Endothelial cell of umbilical vein (primary cell): ENCODE measurements around the gene SPSB3. TPM values are rescaled to one million over a fixed set of nuclear protein-coding genes. Genes with fewer than 3 reads are reported as not detected.

Experiments
- BruUV-seq: library from RNA; stranded (reverse); fragments of 400-500 nt; replicated peaks from 2 replicates; lab custom pipeline; 2021; lab: Mats Ljungman, UMichigan
- CTCF ChIA-PET: fragments of 300-600, 350-600 bp; sonication (Branson Sonifier 250); formaldehyde crosslinking; loops from one replicate; lab custom pipeline; 2021; ENCODE audit warnings: antibody characterized with exemption, inconsistent platforms; lab: Charles Lee
- POLR2A ChIA-PET: fragments of 300-600, 350-600 bp; sonication (Branson Sonifier 250); formaldehyde crosslinking; loops from one replicate; lab custom pipeline; 2021; ENCODE audit warnings: antibody characterized with exemption, inconsistent platforms; lab: Charles Lee
- DNase-seq: peaks from one replicate; pipeline ENCODE4 v3.0.0-alpha.2; 2011; ENCODE audit warnings: low read depth, low spot score
- FAIRE-seq: peaks from 2 replicates; lab custom pipeline; 2011; peaks lifted over from hg19 to GRCh38; lab: Jason Lieb, UNC
- H2AFZ ChIP-seq: 2 replicates; pipeline ENCODE4 v1.6.0; 2012; ENCODE audit warnings: low read depth, low read length, control low read depth, inconsistent platforms
- H3K27ac ChIP-seq: 2 replicates; pipeline ENCODE4 v1.5.1; 2011; ENCODE audit warnings: low read depth, mild to moderate bottlenecking, control low read depth, low read length, moderate library complexity; ENCODE audit not compliant: insufficient read depth
- H3K27me3 ChIP-seq, 2 experiments: 2 replicates each; pipeline versions ENCODE4 v1.6.0 to v1.6.1; 2011; ENCODE audit warnings: low read length in 2 of 2, mixed read lengths in 1 of 2; ENCODE audit not compliant: control insufficient read depth in 2 of 2, insufficient read depth in 2 of 2
- H3K36me3 ChIP-seq, 2 experiments: 2 replicates in 1 of 2; 3 replicates in 1 of 2; pipeline ENCODE4 v1.5.1; 2011; ENCODE audit warnings: low read length in 2 of 2, mild to moderate bottlenecking in 1 of 2, moderate library complexity in 1 of 2; ENCODE audit not compliant: control insufficient read depth in 2 of 2, insufficient read depth in 2 of 2; ENCODE audit errors: extremely low read depth in 1 of 2
- H3K4me1 ChIP-seq: 3 replicates; pipeline ENCODE4 v1.5.1; 2011; ENCODE audit warnings: mild to moderate bottlenecking, low read length; ENCODE audit not compliant: control insufficient read depth, insufficient read depth; ENCODE audit errors: extremely low read depth
- H3K4me2 ChIP-seq: 2 replicates; pipeline ENCODE4 v1.6.1; 2011; ENCODE audit warnings: low read length, control low read depth, mixed read lengths; ENCODE audit not compliant: insufficient read depth
- H3K4me3 ChIP-seq, 3 experiments: fragments of 200-600 bp in 1 of 3; sonication (generic), shearing (Covaris generic) in 1 of 3; replicated peaks in 1 of 3; 2 replicates each; pipeline ENCODE4 v1.5.1; 2011 to 2016; ENCODE audit warnings: control low read depth in 3 of 3, low read length in 3 of 3, mild to moderate bottlenecking in 2 of 3, inconsistent platforms in 1 of 3, low read depth in 1 of 3, moderate library complexity in 1 of 3; ENCODE audit not compliant: insufficient read depth in 1 of 3
- H3K79me2 ChIP-seq: 2 replicates; pipeline ENCODE4 v1.6.0; 2012; ENCODE audit warnings: low read length, inconsistent platforms; ENCODE audit not compliant: control insufficient read depth, insufficient read depth
- H3K9ac ChIP-seq: replicated peaks from 2 replicates; pipeline ENCODE3; 2011; ENCODE audit warnings: low read length, control low read depth; ENCODE audit not compliant: insufficient read depth; ENCODE audit errors: extremely low read depth
- H3K9me1 ChIP-seq: replicated peaks from 3 replicates; pipeline ENCODE4 v1.6.0; 2011; ENCODE audit warnings: mild to moderate bottlenecking, low read length; ENCODE audit not compliant: control insufficient read depth, insufficient read depth; ENCODE audit errors: extremely low read depth
- H3K9me3 ChIP-seq: replicated peaks from 2 replicates; pipeline ENCODE4 v1.5.1; 2012; ENCODE audit warnings: low read length, inconsistent platforms; ENCODE audit not compliant: control insufficient read depth, insufficient read depth
- H4K20me1 ChIP-seq: replicated peaks from 2 replicates; pipeline ENCODE3; 2011; ENCODE audit warnings: mild to moderate bottlenecking, low read length; ENCODE audit not compliant: control insufficient read depth, insufficient read depth; ENCODE audit errors: extremely low read depth
- CTCF ChIP-seq, 2 donors: IDR thresholded peaks; 1 replicate in 1 of 2; 2 replicates in 1 of 2; pipeline ENCODE4 v1.5.1; 2011; ENCODE audit warnings: low read length in 2 of 2, mild to moderate bottlenecking in 2 of 2, moderate library complexity in 2 of 2, control low read depth in 1 of 2, inconsistent platforms in 1 of 2, low read depth in 1 of 2; ENCODE audit not compliant: insufficient read depth in 1 of 2; ENCODE audit errors: extremely low read depth in 1 of 2
- EZH2 ChIP-seq: IDR thresholded peaks from 2 replicates; pipeline ENCODE4 v1.6.1; 2012; ENCODE audit warnings: borderline replicate concordance, low read depth, mild to moderate bottlenecking, moderate library complexity, low read length, inconsistent platforms; ENCODE audit not compliant: severe bottlenecking
- FOS ChIP-seq: IDR thresholded peaks from 2 replicates; pipeline ENCODE4 v1.6.1; 2011; ENCODE audit warnings: mild to moderate bottlenecking, low read length, moderate library complexity, borderline replicate concordance; ENCODE audit not compliant: insufficient read depth
- GATA2 ChIP-seq: IDR thresholded peaks from 2 replicates; pipeline ENCODE4 v1.7.0; 2011; ENCODE audit warnings: low read depth, mild to moderate bottlenecking, moderate library complexity, mixed read lengths, low read length; ENCODE audit not compliant: insufficient read length, insufficient read depth
- JUN ChIP-seq: IDR thresholded peaks from 2 replicates; pipeline ENCODE4 v1.6.1; 2011; ENCODE audit warnings: borderline replicate concordance, low read depth; ENCODE audit not compliant: insufficient read length, insufficient read depth
- MAX ChIP-seq: IDR thresholded peaks from 2 replicates; pipeline ENCODE4 v1.6.1; 2011; ENCODE audit not compliant: insufficient read depth, insufficient read length
- MYC ChIP-seq: IDR thresholded peaks from one replicate; pipeline ENCODE4 v1.6.1; 2011; ENCODE audit warnings: mild to moderate bottlenecking, low read depth, low read length
- POLR2A ChIP-seq: IDR thresholded peaks from 2 replicates; pipeline ENCODE4 v1.6.1; 2012; ENCODE audit warnings: low read depth, mild to moderate bottlenecking, control low read depth, low read length
- POLR2AphosphoS5 ChIP-seq: IDR thresholded peaks from 2 replicates; pipeline ENCODE4 v1.6.1; 2012; ENCODE audit warnings: low read depth, mild to moderate bottlenecking, control low read depth, low read length, moderate library complexity; ENCODE audit not compliant: insufficient read depth
- dilution Hi-C: fragments of 300-500 bp; cut with MboI; formaldehyde crosslinking; loops from one replicate; pipeline ENCODE4 v1.15.0; 2019; ENCODE audit warnings: low sequenced_read_pairs; ENCODE audit not compliant: extremely low pct_ligation_motif_present
- intact Hi-C: fragments of 100-400 bp; cut with micrococcal nuclease; formaldehyde crosslinking; loops from one replicate; pipeline ENCODE4 v1.10.0; 2022
- polyA plus RNA-seq, 4 experiments: library from polyadenylated mRNA; depleted of rRNA in 3 of 4; stranded (reverse) in 3 of 4; unstranded in 1 of 4; fragments of >200 nt; gene quantifications; 2 replicates each; pipeline versions ENCODE4 v1.2.1 to v1.2.3, GENCODE V29; 2011 to 2012; ENCODE audit warnings: missing spikeins in 1 of 4
- total RNA-seq: library from RNA; stranded (reverse); gene quantifications from 2 replicates; pipeline ENCODE4 v1.2.3, GENCODE V29; 2021

The SPSB3 gene
- total and polyA plus RNA-seq, 2 donors (not counting 3 experiments of a cell fraction or from before 2014, with no cell fraction given), result 39.0 to 86.2 TPM

- Histone ChIP-seq H3K4me2 (no peak overlapping the region), H3K9me3 (no peaks in the 10 kb centered on the region), H3K9ac (no peak overlapping the region), H3K79me2 (no peaks in the 10 kb centered on the region), H3K27ac (no peak overlapping the region), H3K27me3 (no peaks in the 10 kb centered on the region), H4K20me1 (no peaks in the 10 kb centered on the region), H3K36me3 (peaks cover 8 to 41% of the 10 kb centered on the region in 2 experiments), H2AFZ (no peak overlapping the region), H3K4me3 (no peak overlapping the region), H3K9me1 (no peaks in the 10 kb centered on the region), H3K4me1 (no peaks in the 10 kb centered on the region)
- BruUV-seq, result no TSS peak
- POLR2A ChIA-PET, result no interaction called here
- no peak for TF ChIP-seq EZH2
- TF ChIP-seq MAX, result no peak
- no peak for TF ChIP-seq JUN
- TF ChIP-seq POLR2AphosphoS5, result no peak
- no peak for TF ChIP-seq GATA2
- no peak for TF ChIP-seq FOS
- no peak for TF ChIP-seq MYC
- TF ChIP-seq CTCF (IDR thresholded peaks at IDR 0.05; ENCODE audit: extremely low read depth in 1 of 2, insufficient read depth in 1 of 2, low read depth in 1 of 2, low read length in 2 of 2), result no peak
- no peak for TF ChIP-seq POLR2A
- DNase-seq (no peak), FAIRE-seq (no peak)
- CTCF ChIA-PET, result interaction anchor here (1.4 kb wide), 1 partner anchor 23 kb away, joined by 3 read pairs; no protein-coding TSS in a partner anchor
- dilution Hi-C loops (no loop called here), intact Hi-C loops (no loop called here)
Observed at GRCh38 chr16:1745900-1746692, 36.3 kb downstream of the SPSB3 start.
